HG03159 (cell line): Measurements from ENCODE around the gene PPOX.

Experiments used
- ATAC-seq: cut with Tn5 transposase; IDR thresholded peaks from one replicate; pipeline ENCODE4 v1.9.1; 2021; ENCODE audit warnings: mild to moderate bottlenecking, moderate library complexity; ENCODE audit not compliant: unreplicated experiment

Gene PPOX

DNA sequence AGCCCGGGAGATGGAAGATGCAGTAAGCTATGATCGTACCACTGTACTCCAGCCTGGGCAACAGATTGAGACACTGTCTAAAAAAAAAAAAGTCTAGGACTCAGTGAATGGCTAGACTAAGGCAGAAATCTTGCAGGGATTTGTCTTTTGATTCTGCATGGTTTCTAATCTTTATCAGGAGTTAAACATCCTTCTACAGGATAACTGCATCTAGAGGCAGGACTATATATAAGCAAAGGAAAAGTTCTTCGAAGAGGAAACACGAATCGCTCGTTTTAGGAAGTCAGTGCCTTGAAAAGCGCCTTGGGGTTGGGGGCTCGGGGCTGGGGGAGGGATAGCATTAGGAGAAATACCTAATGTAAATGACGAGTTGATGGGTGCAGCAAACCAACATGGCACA lies 13.1 kb upstream of the PPOX start:
- ATAC-seq = peak; percentile 11

DNA sequence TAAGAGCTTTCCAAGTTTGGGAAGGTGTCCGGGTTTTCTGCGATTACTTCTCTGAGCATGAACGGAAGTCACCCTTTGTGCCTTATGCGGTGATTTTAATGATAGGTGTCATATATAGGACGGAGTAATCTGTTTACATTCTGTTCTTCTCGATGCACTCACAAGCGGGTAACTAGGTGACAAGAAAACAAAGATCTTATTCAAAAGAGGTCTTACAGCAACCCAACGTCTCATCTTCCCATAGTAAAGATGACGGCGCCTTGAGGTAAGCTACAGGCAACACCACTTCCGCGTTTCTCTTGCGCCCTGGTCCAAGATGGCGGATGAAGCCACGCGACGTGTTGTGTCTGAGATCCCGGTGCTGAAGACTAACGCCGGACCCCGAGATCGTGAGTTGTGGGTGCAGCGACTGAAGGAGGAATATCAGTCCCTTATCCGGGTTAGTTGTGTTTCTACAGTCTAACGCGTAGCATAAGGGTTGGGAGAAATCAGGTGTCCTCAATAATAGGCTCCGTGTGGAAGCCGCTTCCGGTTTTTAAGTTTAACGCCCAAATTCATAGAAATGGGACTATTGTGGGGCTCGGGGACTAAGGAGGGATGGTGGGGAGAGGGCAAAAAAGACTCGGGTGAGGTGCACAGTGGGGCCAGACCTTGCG lies 12.4 kb upstream of the PPOX start, which contains the start of gene UFC1:
Gene UFC1, plus strand, starts transcription at position 297 of the 656 bp plus-strand sequence. Its CDS starts 20 bp downstream, at position 317.
- ATAC-seq = peak; percentile 80

DNA sequence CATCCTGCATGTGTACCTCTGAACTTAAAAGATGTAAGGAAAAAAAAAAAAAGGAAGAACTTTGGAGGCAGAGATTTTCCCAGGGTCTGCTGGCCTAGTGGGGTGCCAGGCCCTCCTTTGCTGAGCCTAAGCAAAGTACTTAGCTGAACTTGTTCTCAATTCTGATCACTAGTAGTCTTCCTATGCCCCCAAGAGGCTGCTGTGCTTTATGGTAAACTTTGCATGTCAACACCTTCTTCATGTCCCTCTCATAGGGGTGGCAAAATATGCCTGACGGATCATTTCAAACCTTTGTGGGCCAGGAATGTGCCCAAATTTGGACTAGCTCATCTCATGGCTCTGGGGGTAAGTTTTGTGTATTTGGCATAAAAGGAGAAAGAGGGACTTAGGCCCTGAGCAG lies 8.4 kb upstream of the PPOX start:
- ATAC-seq = no peak

DNA sequence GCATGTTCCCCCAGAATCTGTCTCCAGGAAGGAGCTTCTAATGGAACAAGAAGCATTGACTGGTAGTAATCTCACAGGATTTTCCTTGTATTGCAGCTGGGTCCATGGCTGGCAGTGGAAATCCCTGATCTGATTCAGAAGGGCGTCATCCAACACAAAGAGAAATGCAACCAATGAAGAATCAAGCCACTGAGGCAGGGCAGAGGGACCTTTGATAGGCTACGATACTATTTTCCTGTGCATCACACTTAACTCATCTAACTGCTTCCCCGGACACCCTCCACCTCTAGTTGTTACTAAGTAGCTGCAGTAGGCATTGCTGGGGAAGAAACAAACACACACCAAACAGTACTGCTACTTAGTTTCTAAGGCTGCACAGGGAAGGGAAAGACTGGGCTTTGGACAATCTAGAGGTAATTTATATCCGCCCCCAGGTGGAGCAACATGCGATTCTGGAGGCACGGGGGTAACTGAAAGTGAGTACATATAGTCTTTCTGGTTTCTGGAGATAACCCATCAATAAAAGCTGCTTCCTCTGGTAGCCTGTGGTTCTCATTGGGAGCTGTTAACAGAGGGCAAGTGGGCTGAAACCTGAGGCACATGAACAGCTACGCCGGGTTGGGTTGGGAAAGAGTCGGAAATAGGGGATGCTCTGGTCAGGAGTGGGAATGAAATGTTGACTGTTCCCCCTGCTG lies 7.8 kb upstream of the PPOX start:
- no peak for ATAC-seq

DNA sequence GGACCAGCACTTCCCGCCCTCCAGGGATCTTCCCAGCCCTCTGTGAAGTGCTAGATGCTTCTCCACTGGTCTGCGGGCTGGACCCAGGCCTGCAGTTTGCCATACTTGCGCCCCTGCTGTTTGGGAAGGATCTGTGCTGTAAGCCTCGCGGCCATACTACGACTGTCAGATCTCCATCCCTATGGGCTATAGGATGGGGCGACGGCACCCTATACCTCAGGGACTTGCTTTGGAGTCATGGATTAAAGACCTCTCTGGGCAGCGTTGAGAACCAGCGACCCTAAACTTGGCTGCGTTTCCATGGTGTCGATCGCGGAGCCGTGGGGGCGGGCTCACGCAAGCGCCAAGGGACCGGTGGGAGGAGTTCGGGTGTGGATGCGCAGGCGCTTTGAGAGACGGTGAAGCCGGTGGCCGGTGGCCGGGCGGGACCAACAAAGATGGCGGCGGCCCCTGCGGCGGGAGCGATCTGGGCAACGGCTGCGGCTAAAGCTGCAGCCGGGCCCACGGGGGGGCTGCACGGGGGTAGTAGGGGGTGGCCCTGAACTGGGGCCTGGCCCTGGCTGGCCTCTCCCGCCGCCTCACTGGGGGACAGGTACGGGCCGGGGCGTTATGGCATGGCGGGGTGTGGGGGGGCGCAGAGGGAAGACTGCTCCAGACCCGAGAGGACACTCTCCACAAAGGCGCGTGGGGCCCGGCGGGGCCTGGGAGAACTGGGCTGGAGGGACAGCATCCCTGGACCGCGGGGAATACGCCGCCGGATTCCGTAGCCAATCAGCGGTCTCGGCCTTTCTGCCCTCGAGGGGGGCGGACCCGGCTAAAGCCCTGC lies 6.9 kb upstream of the PPOX start, which contains the start of gene USP21:
Gene USP21, plus strand, starts transcription at position 414 of the 826 bp plus-strand sequence. CDS start 1,141 bp downstream, outside the sequence.
- peak; percentile 75 for ATAC-seq

DNA sequence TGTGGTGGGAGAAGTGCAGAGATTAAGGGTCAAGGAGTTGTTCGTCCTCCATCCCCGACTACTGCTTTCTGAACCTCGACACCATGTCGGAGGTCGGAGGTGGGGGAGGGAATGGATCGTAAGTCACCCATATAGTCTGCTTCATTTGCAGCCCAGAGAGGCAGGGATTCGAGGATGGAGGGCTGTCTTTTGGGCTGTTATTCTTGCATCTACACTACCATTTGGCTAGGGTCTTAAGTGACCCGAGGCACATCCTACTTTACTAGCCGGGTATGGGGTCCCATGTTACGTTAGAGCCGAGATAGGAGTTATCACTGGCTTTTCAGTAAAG lies 6.3 kb upstream of the PPOX start:
- no peak for ATAC-seq

DNA sequence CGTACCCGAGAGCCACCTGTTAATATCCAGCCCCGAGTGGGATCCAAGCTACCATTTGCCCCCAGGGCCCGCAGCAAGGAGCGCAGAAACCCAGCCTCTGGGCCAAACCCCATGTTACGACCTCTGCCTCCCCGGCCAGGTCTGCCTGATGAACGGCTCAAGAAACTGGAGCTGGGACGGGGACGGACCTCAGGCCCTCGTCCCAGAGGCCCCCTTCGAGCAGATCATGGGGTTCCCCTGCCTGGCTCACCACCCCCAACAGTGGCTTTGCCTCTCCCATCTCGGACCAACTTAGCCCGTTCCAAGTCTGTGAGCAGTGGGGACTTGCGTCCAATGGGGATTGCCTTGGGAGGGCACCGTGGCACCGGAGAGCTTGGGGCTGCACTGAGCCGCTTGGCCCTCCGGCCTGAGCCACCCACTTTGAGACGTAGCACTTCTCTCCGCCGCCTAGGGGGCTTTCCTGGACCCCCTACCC lies 5.5 kb upstream of the PPOX start:
- ATAC-seq = no peak

DNA sequence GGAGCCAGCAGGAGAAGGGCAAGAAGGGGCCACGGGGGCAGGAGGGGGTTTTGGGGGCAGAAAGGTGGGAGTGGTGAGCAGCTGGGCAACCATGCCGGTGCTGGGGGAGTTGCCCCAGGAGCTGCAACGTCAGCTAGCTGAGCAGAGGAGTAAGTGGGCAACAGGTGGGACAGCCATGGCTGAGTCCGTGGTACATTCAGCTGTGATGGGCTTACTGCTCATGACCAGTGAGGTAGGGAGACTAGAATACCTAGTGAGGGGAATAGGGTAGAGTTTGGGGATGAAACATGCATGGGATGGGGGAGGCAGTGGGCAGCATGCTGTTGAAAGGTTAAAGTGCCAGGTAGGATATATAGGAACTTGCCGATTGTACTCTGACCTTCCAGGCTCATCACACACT lies 4.6 kb upstream of the PPOX start:
- ATAC-seq = no peak

DNA sequence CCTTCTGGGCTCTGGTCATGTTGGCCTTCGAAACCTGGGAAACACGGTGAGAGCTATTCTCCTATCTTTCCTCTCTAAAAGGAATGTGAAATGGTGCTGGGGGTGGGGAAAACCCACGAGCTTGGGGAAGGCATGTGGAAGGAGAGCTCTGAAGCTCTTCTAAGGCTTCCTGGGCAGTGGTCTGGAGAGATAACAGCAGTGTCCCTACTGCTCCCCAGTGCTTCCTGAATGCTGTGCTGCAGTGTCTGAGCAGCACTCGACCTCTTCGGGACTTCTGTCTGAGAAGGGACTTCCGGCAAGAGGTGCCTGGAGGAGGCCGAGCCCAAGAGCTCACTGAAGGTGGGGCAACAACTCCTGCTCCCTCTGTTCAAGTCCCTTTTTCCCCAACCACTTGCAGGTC lies 4.2 kb upstream of the PPOX start:
- no peak for ATAC-seq

DNA sequence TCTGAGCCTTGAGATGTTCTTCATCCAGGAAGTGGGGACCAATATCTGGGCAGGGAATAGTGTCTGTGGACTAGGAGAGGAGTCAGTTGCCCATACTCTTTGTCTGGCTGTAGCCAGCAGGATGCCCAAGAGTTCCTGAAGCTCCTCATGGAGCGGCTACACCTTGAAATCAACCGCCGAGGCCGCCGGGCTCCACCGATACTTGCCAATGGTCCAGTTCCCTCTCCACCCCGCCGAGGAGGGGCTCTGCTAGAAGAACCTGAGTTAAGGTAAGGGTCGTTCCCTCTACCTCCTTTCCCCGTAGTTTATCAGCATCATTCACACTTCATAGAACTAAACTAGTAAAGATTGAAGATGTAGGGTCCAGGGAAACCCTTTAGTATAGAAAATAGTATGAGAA lies 3.4 kb upstream of the PPOX start:
- ATAC-seq = no peak

DNA sequence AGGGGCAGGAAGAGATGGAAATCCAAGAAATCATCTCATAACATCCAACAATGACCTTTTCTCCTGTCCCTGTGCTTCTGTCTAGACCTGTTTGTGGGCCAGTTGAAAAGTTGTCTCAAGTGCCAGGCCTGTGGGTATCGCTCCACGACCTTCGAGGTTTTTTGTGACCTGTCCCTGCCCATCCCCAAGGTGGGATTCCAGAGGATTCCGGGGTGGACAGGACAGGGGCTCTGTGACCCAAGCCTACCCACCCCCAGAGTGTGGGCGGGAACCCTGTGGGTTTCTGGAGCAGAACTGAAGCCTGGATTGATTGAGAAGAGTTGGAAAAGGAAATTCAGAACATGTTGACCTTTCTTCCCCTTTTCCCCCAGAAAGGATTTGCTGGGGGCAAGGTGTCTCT lies 2.4 kb upstream of the PPOX start:
- ATAC-seq = no peak

DNA sequence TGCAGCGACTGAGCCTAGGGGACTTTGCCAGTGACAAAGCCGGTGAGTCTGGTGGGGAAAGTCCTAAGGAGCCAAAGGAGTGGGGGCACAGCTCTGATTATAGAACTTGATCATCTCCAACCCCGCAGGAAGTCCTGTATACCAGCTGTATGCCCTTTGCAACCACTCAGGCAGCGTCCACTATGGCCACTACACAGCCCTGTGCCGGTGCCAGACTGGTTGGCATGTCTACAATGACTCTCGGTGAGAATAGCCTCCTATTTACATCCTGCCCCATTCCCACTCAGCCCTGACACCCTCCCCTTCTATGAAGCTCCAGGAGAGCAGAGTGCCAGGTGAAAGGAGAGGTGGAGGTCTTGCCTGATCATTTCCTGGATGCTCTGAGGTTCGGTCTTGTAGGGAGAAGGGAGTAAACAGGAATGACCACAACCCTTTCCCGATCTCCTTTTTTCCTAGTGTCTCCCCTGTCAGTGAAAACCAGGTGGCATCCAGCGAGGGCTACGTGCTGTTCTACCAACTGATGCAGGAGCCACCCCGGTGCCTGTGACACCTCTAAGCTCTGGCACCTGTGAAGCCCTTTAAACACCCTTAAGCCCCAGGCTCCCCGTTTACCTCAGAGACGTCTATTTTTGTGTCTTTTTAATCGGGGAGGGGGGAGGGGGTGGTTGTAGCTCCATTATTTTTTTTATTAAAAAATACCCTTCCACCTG lies 1.2 kb upstream of the PPOX start:
- ATAC-seq = no peak

DNA sequence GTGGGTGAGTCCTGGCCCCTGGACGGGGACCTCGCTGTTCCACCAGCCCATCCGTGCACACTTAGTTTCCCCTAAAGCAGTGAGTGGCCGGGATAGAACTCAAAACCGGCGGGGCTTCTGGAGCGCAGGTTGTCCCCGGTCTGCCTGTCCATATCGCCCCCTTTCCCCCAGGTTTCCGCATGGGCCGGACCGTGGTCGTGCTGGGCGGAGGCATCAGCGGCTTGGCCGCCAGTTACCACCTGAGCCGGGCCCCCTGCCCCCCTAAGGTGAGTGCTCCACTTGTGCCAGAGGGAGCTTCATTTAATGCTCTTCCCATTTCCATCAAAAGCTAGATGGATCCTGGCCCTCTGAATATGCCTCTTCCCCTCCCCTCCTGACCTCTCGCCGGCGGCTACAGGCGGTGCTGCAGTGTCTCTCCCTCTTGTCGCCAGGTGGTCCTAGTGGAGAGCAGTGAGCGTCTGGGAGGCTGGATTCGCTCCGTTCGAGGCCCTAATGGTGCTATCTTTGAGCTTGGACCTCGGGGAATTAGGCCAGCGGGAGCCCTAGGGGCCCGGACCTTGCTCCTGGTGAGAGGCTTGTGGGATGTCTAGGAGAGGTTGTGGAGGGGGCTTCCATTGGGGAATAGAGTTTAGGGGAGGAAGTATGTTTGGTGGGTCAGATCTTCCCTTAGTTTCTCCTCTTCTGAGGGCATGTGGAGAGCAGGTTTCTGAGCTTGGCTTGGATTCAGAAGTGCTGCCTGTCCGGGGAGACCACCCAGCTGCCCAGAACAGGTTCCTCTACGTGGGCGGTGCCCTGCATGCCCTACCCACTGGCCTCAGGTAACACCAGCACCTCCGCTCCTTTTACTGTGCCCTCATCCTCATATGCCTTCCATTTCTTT lies 683 bp downstream of the PPOX start:
- ATAC-seq = no peak

DNA sequence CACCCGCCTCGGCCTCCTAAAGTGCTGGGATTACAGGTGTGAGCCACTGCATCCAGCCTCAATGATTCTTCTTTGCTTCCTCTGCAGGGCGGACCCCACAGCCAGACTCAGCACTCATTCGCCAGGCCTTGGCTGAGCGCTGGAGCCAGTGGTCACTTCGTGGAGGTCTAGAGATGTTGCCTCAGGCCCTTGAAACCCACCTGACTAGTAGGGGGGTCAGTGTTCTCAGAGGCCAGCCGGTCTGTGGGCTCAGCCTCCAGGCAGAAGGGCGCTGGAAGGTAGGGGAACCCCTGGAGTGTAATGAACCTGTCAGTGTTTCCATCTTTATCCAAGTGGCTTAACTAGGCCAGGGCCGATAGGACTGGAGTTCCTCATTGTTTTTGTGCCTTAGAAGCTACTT lies 2.7 kb downstream of the PPOX start:
- no peak for ATAC-seq

DNA sequence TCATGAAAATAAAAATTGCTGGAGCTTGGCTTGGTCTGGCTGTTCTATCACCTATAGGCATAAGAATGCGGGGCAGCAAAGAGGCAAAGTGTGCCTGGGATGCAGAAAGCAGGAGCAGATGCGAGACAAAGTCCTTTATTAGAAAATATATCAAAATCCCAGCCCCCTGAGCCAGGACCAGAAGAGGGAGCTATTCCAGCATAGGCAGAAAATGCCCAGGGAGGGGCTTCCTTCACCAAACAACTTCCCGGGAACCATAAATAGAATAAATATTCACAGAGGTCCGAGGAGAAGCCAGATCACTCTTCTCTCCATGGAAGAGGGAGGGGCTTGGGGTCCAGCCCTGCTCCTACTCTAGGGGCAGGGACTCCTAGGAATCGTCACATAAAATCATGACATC lies 5.0 kb downstream of the PPOX start:
- no peak for ATAC-seq

DNA sequence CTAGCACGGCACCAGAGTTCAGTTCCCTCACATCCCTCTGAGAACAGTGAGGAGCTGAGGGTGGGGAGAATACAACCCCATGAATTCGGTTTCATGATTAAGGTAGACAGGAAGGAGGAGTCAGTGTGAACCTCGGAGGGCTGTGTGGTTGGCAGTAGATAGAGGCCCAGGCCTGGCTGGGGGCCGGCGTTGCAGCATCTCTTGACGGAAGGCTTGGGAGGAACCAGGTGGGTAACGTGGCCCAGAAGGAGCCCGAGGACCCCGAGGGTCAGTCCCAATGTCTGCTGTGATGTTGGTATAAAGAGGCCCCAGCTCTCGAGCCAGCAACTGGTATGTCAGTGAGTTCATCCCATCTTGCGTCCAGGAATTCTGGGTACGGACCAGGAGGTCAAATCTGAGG lies 5.5 kb downstream of the PPOX start:
- no peak for ATAC-seq

DNA sequence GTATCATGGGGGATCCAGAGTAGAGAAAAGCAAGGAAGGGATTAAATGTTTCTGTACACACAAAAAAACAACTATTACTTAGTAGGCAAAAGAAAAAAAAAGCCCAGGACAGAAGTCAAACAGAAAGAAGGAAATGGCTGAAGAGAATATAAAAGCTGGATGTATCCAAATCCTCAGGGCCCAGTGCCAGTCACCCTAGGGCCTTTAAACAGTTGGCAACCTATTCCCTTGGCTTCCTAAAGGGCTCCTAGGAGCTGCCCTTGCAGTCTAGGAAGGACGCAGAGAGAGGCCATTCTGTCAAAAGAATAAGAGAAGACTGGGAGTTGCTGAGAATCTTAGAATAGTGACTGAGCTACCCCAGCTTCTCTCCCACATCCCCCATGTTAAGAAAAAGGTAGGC lies 6.1 kb downstream of the PPOX start:
- no peak for ATAC-seq

DNA sequence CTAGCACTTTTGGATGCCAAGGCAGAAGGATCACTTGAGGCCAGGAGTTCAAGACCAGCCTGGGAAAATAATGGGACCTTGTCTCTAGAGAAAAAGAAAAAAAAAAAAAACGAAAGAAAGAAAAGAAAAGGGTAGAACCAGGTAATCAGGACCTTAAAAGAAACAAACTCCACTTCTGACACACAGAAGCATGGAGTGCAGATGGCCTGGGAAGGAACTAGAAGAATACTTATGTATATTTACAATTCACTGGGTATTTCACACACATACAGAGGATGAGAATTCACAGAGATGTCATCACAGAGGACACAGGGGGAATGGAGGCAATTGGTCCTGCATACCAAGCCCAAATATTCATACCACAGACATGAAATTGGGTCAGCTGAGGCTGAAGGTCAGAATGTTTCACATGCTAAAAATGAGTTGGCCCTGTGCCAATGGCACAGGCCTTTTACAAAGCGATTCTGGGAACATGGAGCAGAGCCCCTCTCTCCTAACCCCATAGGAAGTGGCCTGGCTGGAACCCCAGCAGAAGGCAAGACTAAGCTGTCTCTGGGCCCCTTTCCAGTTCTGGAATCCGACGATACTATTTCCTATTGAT lies 6.7 kb downstream of the PPOX start:
- no peak for ATAC-seq

DNA sequence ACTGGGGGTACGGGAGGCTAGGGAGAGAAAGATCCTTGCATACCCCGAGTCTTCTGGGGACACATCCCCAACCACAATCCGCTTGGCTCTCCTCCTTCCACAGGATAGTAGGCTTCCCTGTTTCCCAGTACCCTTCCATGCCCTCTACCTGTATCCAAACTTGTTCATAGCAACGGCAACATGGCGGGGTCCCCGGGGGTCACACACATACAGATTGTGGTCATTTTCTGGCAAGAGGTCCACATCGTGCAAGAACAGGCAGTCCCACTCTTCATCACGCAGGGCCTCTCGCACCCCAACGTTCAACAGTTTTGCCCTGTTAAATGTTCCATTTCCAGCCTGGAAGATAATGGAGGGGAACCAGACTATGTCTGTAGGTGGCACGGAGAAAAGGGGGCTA lies 7.5 kb downstream of the PPOX start:
- no peak for ATAC-seq

DNA sequence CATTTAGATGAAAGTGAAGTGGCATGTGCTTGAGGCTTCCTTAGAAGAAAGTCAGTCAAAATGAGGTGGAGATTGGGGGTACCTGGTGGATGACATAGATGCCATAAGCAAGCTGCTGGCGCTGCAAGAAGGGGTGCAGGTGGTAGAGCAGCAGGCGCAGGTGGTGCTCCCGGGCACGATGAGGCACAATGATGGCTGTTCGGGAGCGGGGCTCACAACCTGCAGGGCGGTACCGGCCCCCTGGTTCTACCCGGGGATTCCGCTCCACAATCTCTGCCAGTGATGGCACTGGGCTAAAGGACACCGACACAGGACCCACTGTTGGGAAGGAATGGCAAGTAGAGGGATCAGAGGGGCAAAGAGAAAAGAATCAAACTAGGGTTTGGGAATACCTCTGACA lies 8.7 kb downstream of the PPOX start:
- no peak for ATAC-seq
